Adipose tissue (tissue), 3 donors: Measurements from ENCODE around the gene SNTA1. TPM values are rescaled to one million over a fixed set of nuclear protein-coding genes. Genes with fewer than 3 reads are reported as not detected.
"Not testable (repeated sequence)": the region's sequence is repeated elsewhere in the genome, so short reads cannot be mapped to it uniquely, and the experiment has no call there.

ENCODE experiments used
- H3K27ac ChIP-seq: one replicate; pipeline ENCODE4 v1.5.1; 2013; ENCODE audit warnings: low read depth, low read length
- WGBS, 3 donors: extraction: QIAGEN DNeasy Blood & Tissue Kit; methylation state at CpG; one replicate each; pipeline ENCODE4 v1.1.7; 2013; 5-methylcytosine and 5-hydroxymethylcytosine counted together
- polyA plus RNA-seq, 3 donors: library from polyadenylated mRNA; stranded (reverse); fragments of 200-250 nt; gene quantifications; one replicate each; pipeline ENCODE4 v1.2.3, GENCODE V29; 2013
- donor health status: healthy with polysubstance abuse.
- donor health status: Bipolar disorder and iron deficiency.
- donor health status: healthy.

Gene SNTA1
- polyA plus RNA-seq, 3 donors, result 8.1 to 47.4 (median 34.3) TPM

GRCh38 chr20:33470866-33471265 is 27.3 kb upstream of the SNTA1 start:
- 78 to 86% (median 83%) methylated on average over 3 of the region's 3 CpGs for whole genome bisulfite sequencing, 3 donors
- H3K27ac ChIP-seq, result no peak overlapping the region

GRCh38 chr20:33470457-33470856 is 26.9 kb upstream of the SNTA1 start:
- H3K27ac ChIP-seq, result no peak overlapping the region
- WGBS, 3 donors, result 28 to 83% (median 68%) methylated on average over 4 of the region's 4 CpGs

- 60 to 93% (median 62%) methylated on average over 3 of the region's 3 CpGs for WGBS, 3 donors
- no peak overlapping the region for H3K27ac ChIP-seq
Measured at GRCh38 chr20:33466303-33466646, 22.7 kb upstream of the SNTA1 start.

- 58 to 72% (median 69%) methylated on average over 9 of the region's 9 CpGs for WGBS, 3 donors
- H3K27ac ChIP-seq, result no peak overlapping the region
Measured at GRCh38 chr20:33465481-33466302, 22.1 kb upstream of the SNTA1 start.

GRCh38 chr20:33464759-33465158 is 21.2 kb upstream of the SNTA1 start:
- H3K27ac ChIP-seq, result not testable (repeated sequence)
- WGBS, 3 donors, result 77 to 96% (median 78%) methylated on average over 8 of the region's 8 CpGs

GRCh38 chr20:33463332-33464101 is 20.0 kb upstream of the SNTA1 start:
- H3K27ac ChIP-seq, result no peak overlapping the region
- 60 to 91% (median 70%) methylated on average over 7 of the region's 7 CpGs for WGBS, 3 donors

GRCh38 chr20:33460711-33461110 is 17.1 kb upstream of the SNTA1 start:
- WGBS, 3 donors, result 90 to 96% (median 93%) methylated on average over 5 of the region's 5 CpGs
- no peak overlapping the region for H3K27ac ChIP-seq

GRCh38 chr20:33459599-33459998 is 16.0 kb upstream of the SNTA1 start:
- WGBS, 3 donors, result 78 to 89% (median 80%) methylated on average over 7 of the region's 7 CpGs
- H3K27ac ChIP-seq, result no peak overlapping the region

GRCh38 chr20:33456916-33457642 is 13.5 kb upstream of the SNTA1 start:
- H3K27ac ChIP-seq, result not testable (repeated sequence)
- 19 to 21% (median 20%) methylated on average over 5 of the region's 6 CpGs for WGBS, 3 donors

GRCh38 chr20:33450867-33451266 is 7.3 kb upstream of the SNTA1 start:
- no peak overlapping the region for H3K27ac ChIP-seq
- WGBS, 3 donors, result 54 to 79% (median 77%) methylated on average over 4 of the region's 4 CpGs

GRCh38 chr20:33445881-33446625 is 2.5 kb upstream of the SNTA1 start:
- H3K27ac ChIP-seq, result no peak overlapping the region
- 79 to 93% (median 84%) methylated on average over 4 of the region's 4 CpGs for WGBS, 3 donors

- WGBS, 3 donors, result 34 to 59% (median 57%) methylated on average over 4 of the region's 4 CpGs
- no peak overlapping the region for H3K27ac ChIP-seq
Measured at GRCh38 chr20:33444797-33445560, 1.4 kb upstream of the SNTA1 start.

- H3K27ac ChIP-seq, result no peak overlapping the region
- WGBS, 3 donors, result 3 to 4% (median 3%) methylated on average over 30 to 45 of the region's 45 CpGs
Measured at GRCh38 chr20:33443006-33443511, 504 bp downstream of the SNTA1 start.

- WGBS, 3 donors, result 68 to 77% (median 75%) methylated on average over 9 of the region's 9 CpGs
- no peak overlapping the region for H3K27ac ChIP-seq
Measured at GRCh38 chr20:33442136-33443005, 1.2 kb downstream of the SNTA1 start.

GRCh38 chr20:33441142-33441955 is 2.2 kb downstream of the SNTA1 start:
- 50 to 86% (median 85%) methylated on average over 7 of the region's 7 CpGs for WGBS, 3 donors
- no peak overlapping the region for H3K27ac ChIP-seq

GRCh38 chr20:33440562-33440961 is 3.0 kb downstream of the SNTA1 start:
- not testable (repeated sequence) for H3K27ac ChIP-seq
- WGBS, 3 donors, result 88 to 96% (median 92%) methylated on average over 7 of the region's 7 CpGs
